SK-N-MC (cell line): Measurements from ENCODE around the gene AQP1.

Experiments
- EZH2 ChIP-seq: fragments of 200-600 bp; sonication (generic); IDR thresholded peaks from one replicate; pipeline ENCODE4 v1.6.1; 2017; ENCODE audit warnings: antibody characterized with exemption
- POLR2AphosphoS5 ChIP-seq: IDR thresholded peaks from 2 replicates; pipeline ENCODE4 v1.6.1; 2012; ENCODE audit warnings: mild to moderate bottlenecking, low read depth, low read length, borderline replicate concordance

- TF ChIP-seq EZH2 (no peak), POLR2AphosphoS5 (no peak)
Measured at GRCh38 chr7:30973292-30973691, 61.6 kb downstream of the AQP1 start.
